KMS-11 (cell line): ENCODE results near the gene MAN2B2.

Experiments used
- H2AFZ ChIP-seq: fragments of 200-600 bp; sonication (generic); 2 replicates; pipeline ENCODE4 v1.6.1; 2016; ENCODE audit warnings: antibody characterized with exemption, mixed run types, low read depth
- H3K27ac ChIP-seq: fragments of 200-600 bp; sonication (generic); 2 replicates; pipeline ENCODE4 v1.6.1; 2016; ENCODE audit warnings: mild to moderate bottlenecking, mixed run types
- H3K27me3 ChIP-seq: fragments of 200-600 bp; sonication (generic); 2 replicates; pipeline ENCODE4 v1.6.1; 2017; ENCODE audit warnings: mild to moderate bottlenecking, low read depth, mixed run types, moderate library complexity; ENCODE audit not compliant: insufficient read depth
- H3K36me3 ChIP-seq: fragments of 200-600 bp; sonication (generic); 2 replicates; pipeline ENCODE4 v1.6.1; 2017; ENCODE audit warnings: mild to moderate bottlenecking, mixed run types; ENCODE audit not compliant: insufficient read depth
- H3K4me1 ChIP-seq: fragments of 200-600 bp; sonication (generic); 2 replicates; pipeline ENCODE4 v1.6.1; 2016; ENCODE audit warnings: mild to moderate bottlenecking, low read depth, mixed run types; ENCODE audit not compliant: poor library complexity, severe bottlenecking
- H3K4me2 ChIP-seq: fragments of 200-600 bp; sonication (generic); 2 replicates; pipeline ENCODE4 v1.7.0; 2016; ENCODE audit warnings: mild to moderate bottlenecking, mixed run types
- H3K4me3 ChIP-seq: fragments of 200-600 bp; sonication (generic); IDR thresholded peaks from 2 replicates; pipeline ENCODE4 v1.6.1; 2017; ENCODE audit warnings: low read depth, low read length, mixed read lengths; ENCODE audit not compliant: insufficient read depth
- H3K79me2 ChIP-seq: fragments of 200-600 bp; sonication (generic); 2 replicates; pipeline ENCODE4 v1.6.1; 2016; ENCODE audit warnings: low read depth, mixed run types; ENCODE audit not compliant: insufficient read depth
- H3K9ac ChIP-seq: fragments of 200-600 bp; sonication (generic); 2 replicates; pipeline ENCODE4 v1.6.1; 2016; ENCODE audit warnings: mild to moderate bottlenecking, mixed run types
- H4K20me1 ChIP-seq: fragments of 200-600 bp; sonication (generic); 2 replicates; pipeline ENCODE4 v1.6.1; 2016; ENCODE audit warnings: mild to moderate bottlenecking, mixed run types; ENCODE audit not compliant: insufficient read depth
- CTCF ChIP-seq: fragments of 200-600 bp; sonication (generic); conservative IDR thresholded peaks from 2 replicates; pipeline ENCODE4 v1.6.1; 2017; ENCODE audit warnings: low read depth, mild to moderate bottlenecking, antibody characterized with exemption, low read length, moderate library complexity, mixed read lengths

MAN2B2 gene

GRCh38 chr4:6548882-6549230 lies 26.1 kb upstream of the MAN2B2 start:
- Histone ChIP-seq H3K36me3 (no peaks in the 10 kb centered on the region), H3K27ac (no peak overlapping the region), H3K4me1 (no peaks in the 10 kb centered on the region), H2AFZ (no peak overlapping the region), H3K4me2 (no peak overlapping the region), H4K20me1 (no peaks in the 10 kb centered on the region), H3K79me2 (no peaks in the 10 kb centered on the region), H3K4me3 (no peak overlapping the region), H3K27me3 (peaks cover 2% of the 10 kb centered on the region; the same call in 1 of the 2 replicates), H3K9ac (no peak overlapping the region)
- TF ChIP-seq CTCF, result no peak

GRCh38 chr4:6549445-6549844 lies 25.5 kb upstream of the MAN2B2 start:
- H4K20me1 ChIP-seq, result no peaks in the 10 kb centered on the region
- no peak overlapping the region for H3K4me2 ChIP-seq
- peaks cover 6% of the 10 kb centered on the region; the same call in 1 of the 2 replicates for H3K27me3 ChIP-seq
- no peak overlapping the region for H2AFZ ChIP-seq
- no peaks in the 10 kb centered on the region for H3K36me3 ChIP-seq
- TF ChIP-seq CTCF, result no peak
- H3K4me3 ChIP-seq, result no peak overlapping the region
- H3K9ac ChIP-seq, result no peak overlapping the region
- no peaks in the 10 kb centered on the region for H3K79me2 ChIP-seq
- no peaks in the 10 kb centered on the region for H3K4me1 ChIP-seq
- no peak overlapping the region for H3K27ac ChIP-seq

GRCh38 chr4:6549890-6550620 lies 24.9 kb upstream of the MAN2B2 start:
- Histone ChIP-seq H3K4me3 (no peak overlapping the region), H3K9ac (no peak overlapping the region), H3K4me2 (no peak overlapping the region), H3K36me3 (no peaks in the 10 kb centered on the region), H3K27me3 (peaks cover 6% of the 10 kb centered on the region; the same call in 1 of the 2 replicates), H3K79me2 (no peaks in the 10 kb centered on the region), H3K4me1 (no peaks in the 10 kb centered on the region), H4K20me1 (no peaks in the 10 kb centered on the region), H3K27ac (no peak overlapping the region), H2AFZ (no peak overlapping the region)
- TF ChIP-seq CTCF, result no peak

- no peaks in the 10 kb centered on the region for H3K36me3 ChIP-seq
- H3K4me2 ChIP-seq, result no peak overlapping the region
- H3K27ac ChIP-seq, result no peak overlapping the region
- no peak overlapping the region for H3K9ac ChIP-seq
- no peaks in the 10 kb centered on the region for H3K79me2 ChIP-seq
- no peak for TF ChIP-seq CTCF
- H4K20me1 ChIP-seq, result no peaks in the 10 kb centered on the region
- H3K4me3 ChIP-seq, result no peak overlapping the region
- no peak overlapping the region for H2AFZ ChIP-seq
- peaks cover 6% of the 10 kb centered on the region; the same call in 1 of the 2 replicates for H3K27me3 ChIP-seq
- no peaks in the 10 kb centered on the region for H3K4me1 ChIP-seq
These were observed 24.2 kb upstream of the MAN2B2 start for GRCh38 chr4:6550821-6551220.
